PC-3 (cell line): ENCODE measurements around the gene PRRC2B.

Source experiments
- EZH2 ChIP-seq: fragments of 300-600 bp; sonication (generic); IDR thresholded peaks from one replicate; pipeline ENCODE4 v1.6.1; 2017; ENCODE audit warnings: antibody characterized with exemption, mild to moderate bottlenecking, low read length; ENCODE audit not compliant: unreplicated experiment
- EZH2phosphoT487 ChIP-seq: fragments of 300-600 bp; sonication (generic); IDR thresholded peaks from 2 replicates; pipeline ENCODE4 v1.6.1; 2018; ENCODE audit warnings: mild to moderate bottlenecking, antibody characterized with exemption, low read length, borderline replicate concordance
- TF ChIP-seq, protein P1 (sequence below): fragments of 300-600 bp; sonication (generic); conservative IDR thresholded peaks from 2 replicates; pipeline ENCODE4 v1.5.1; 2017; ENCODE audit warnings: antibody characterized with exemption, low read depth, mild to moderate bottlenecking, low read length

DNA sequence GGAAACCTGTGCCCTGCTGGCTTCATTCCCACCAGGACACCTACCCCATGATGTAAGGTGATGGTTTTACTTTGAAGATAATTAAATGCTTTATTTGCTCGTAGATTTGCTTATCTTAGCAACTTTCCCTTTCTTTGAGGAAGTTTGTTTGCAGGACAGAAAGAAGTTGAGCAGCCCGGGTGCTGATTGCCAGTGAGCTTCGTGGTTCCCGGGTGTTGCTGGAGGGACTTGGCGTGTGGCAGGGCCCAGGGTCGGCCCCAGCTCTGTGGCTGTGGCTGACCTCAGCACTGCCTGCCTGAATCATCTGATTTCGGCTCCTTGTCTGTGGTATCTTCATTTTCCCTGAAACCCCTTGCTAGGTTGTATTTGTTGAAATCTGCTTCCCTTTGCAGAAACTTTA is 117.5 kb downstream of the PRRC2B start:
- TF ChIP-seq, protein P1, sequence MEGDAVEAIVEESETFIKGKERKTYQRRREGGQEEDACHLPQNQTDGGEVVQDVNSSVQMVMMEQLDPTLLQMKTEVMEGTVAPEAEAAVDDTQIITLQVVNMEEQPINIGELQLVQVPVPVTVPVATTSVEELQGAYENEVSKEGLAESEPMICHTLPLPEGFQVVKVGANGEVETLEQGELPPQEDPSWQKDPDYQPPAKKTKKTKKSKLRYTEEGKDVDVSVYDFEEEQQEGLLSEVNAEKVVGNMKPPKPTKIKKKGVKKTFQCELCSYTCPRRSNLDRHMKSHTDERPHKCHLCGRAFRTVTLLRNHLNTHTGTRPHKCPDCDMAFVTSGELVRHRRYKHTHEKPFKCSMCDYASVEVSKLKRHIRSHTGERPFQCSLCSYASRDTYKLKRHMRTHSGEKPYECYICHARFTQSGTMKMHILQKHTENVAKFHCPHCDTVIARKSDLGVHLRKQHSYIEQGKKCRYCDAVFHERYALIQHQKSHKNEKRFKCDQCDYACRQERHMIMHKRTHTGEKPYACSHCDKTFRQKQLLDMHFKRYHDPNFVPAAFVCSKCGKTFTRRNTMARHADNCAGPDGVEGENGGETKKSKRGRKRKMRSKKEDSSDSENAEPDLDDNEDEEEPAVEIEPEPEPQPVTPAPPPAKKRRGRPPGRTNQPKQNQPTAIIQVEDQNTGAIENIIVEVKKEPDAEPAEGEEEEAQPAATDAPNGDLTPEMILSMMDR = no peak
- TF ChIP-seq EZH2phosphoT487 (no peak), EZH2 (no peak)
